Stimulated activated naive B cell treated with anti-CD40 and anti-IgM and Interleukin-4, amounts not matched to agents 10 μg/mL and 1 μg/mL and 100 μg/mL, for 72 hours (primary cell): ENCODE measurements around the gene BMPER.

ENCODE experiments used
- ATAC-seq, 2 donors: fragments of 150-1000 bp; cut with Tn5 transposase; replicated peaks; 2 replicates each; pipeline ENCODE4 v1.10.0; 2021; ENCODE audit warnings: moderate library complexity in 1 of 2
- DNase-seq: peaks from one replicate; pipeline ENCODE4 v3.0.0; 2021
- H3K27ac Mint-ChIP-seq: one replicate; pipeline ENCODE4 v1.8.0; 2022; ENCODE audit warnings: mild to moderate bottlenecking, mixed read lengths
- H3K27me3 Mint-ChIP-seq, 2 donors: one replicate each; pipeline ENCODE4 v1.8.0; 2022; ENCODE audit warnings: mixed read lengths in 2 of 2
- H3K36me3 Mint-ChIP-seq, 2 donors: one replicate each; pipeline ENCODE4 v1.8.0; 2022; ENCODE audit warnings: mixed read lengths in 2 of 2, mild to moderate bottlenecking in 1 of 2
- H3K4me1 Mint-ChIP-seq, 2 donors: one replicate each; pipeline ENCODE4 v1.8.0; 2022; ENCODE audit warnings: mixed read lengths in 2 of 2, mild to moderate bottlenecking in 1 of 2
- H3K4me3 Mint-ChIP-seq, 2 donors: one replicate each; pipeline ENCODE4 v1.8.0; 2022; ENCODE audit warnings: mild to moderate bottlenecking in 2 of 2, mixed read lengths in 2 of 2, moderate library complexity in 1 of 2
- H3K9me3 Mint-ChIP-seq, 2 donors: one replicate each; pipeline ENCODE4 v1.8.0; 2022; ENCODE audit warnings: mixed read lengths in 2 of 2, mild to moderate bottlenecking in 1 of 2

BMPER gene

GRCh38 chr7:34096198-34096651 lies 190.9 kb downstream of the BMPER start:
- Mint-ChIP-seq H3K9me3 (peaks cover 0 to 4% of the 10 kb centered on the region in 2 donors), H3K27me3 (no peaks in the 10 kb centered on the region), H3K4me3 (no peak overlapping the region), H3K27ac (no peak overlapping the region), H3K36me3 (no peaks in the 10 kb centered on the region), H3K4me1 (no peaks in the 10 kb centered on the region)
- ATAC-seq (no peak), DNase-seq (no peak)

DNA sequence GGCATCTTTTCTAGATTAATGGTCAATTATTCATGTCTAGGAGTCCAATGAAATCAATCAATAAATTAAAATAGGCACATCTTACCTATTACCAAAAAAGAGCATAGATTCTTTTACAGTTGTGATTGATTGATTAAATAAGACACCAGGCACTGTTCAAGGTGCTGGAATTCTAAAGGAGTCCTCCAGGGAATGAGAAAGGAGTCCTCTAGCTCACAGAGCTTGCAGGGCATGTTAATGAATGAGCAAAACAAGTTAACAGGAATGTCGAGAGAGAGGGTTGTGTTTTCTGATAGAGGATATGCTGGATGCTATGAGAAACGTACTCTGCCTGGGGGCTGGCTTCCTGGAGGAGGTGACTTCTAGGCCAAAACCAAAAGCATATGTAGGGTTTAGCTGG lies 191.4 kb downstream of the BMPER start:
- no peak overlapping the region for H3K27ac Mint-ChIP-seq

GRCh38 chr7:34100661-34101060 lies 195.3 kb downstream of the BMPER start:
- Mint-ChIP-seq H3K27me3 (no peaks in the 10 kb centered on the region), H3K27ac (no peak overlapping the region)

More for the DNA sequence above, 191.4 kb downstream of the BMPER start:
- no peak for ATAC-seq
- H3K9me3 Mint-ChIP-seq: peaks cover 0 to 4% of the 10 kb centered on the region in 2 donors
- DNase-seq: no peak
- no peaks in the 10 kb centered on the region for H3K27me3 Mint-ChIP-seq
- H3K4me1 Mint-ChIP-seq: no peaks in the 10 kb centered on the region
- no peaks in the 10 kb centered on the region for H3K36me3 Mint-ChIP-seq
- H3K4me3 Mint-ChIP-seq: no peak overlapping the region

GRCh38 chr7:34104115-34104514 lies 198.8 kb downstream of the BMPER start:
- ATAC-seq (no peak), DNase-seq (no peak)
- H3K4me3 Mint-ChIP-seq: no peak overlapping the region
- no peaks in the 10 kb centered on the region for H3K4me1 Mint-ChIP-seq
- H3K36me3 Mint-ChIP-seq: no peaks in the 10 kb centered on the region
- no peak overlapping the region for H3K27ac Mint-ChIP-seq
- H3K9me3 Mint-ChIP-seq: peaks cover 7 to 9% of the 10 kb centered on the region in 2 donors
- H3K27me3 Mint-ChIP-seq: no peaks in the 10 kb centered on the region

More at GRCh38 chr7:34100661-34101060, 195.3 kb downstream of the BMPER start:
- Mint-ChIP-seq H3K9me3 (peaks cover 5 to 9% of the 10 kb centered on the region in 2 donors), H3K4me1 (no peaks in the 10 kb centered on the region), H3K36me3 (no peaks in the 10 kb centered on the region), H3K4me3 (no peak overlapping the region)
- DNase-seq: no peak
- no peak for ATAC-seq

GRCh38 chr7:34104992-34105391 lies 199.7 kb downstream of the BMPER start:
- DNase-seq: no peak
- no peak overlapping the region for H3K27ac Mint-ChIP-seq
- no peaks in the 10 kb centered on the region for H3K27me3 Mint-ChIP-seq

GRCh38 chr7:34107276-34107675 lies 201.9 kb downstream of the BMPER start:
- no peak overlapping the region for H3K27ac Mint-ChIP-seq
- DNase-seq (no peak), ATAC-seq (no peak)
- no peaks in the 10 kb centered on the region for H3K4me1 Mint-ChIP-seq
- H3K36me3 Mint-ChIP-seq: no peaks in the 10 kb centered on the region
- no peak overlapping the region for H3K4me3 Mint-ChIP-seq
- H3K27me3 Mint-ChIP-seq: no peaks in the 10 kb centered on the region
- peaks cover 5 to 12% of the 10 kb centered on the region in 2 donors for H3K9me3 Mint-ChIP-seq

More at GRCh38 chr7:34104992-34105391, 199.7 kb downstream of the BMPER start:
- no peak overlapping the region for H3K4me3 Mint-ChIP-seq
- no peak for ATAC-seq
- peaks cover 7 to 9% of the 10 kb centered on the region in 2 donors for H3K9me3 Mint-ChIP-seq
- no peaks in the 10 kb centered on the region for H3K4me1 Mint-ChIP-seq
- H3K36me3 Mint-ChIP-seq: no peaks in the 10 kb centered on the region

DNA sequence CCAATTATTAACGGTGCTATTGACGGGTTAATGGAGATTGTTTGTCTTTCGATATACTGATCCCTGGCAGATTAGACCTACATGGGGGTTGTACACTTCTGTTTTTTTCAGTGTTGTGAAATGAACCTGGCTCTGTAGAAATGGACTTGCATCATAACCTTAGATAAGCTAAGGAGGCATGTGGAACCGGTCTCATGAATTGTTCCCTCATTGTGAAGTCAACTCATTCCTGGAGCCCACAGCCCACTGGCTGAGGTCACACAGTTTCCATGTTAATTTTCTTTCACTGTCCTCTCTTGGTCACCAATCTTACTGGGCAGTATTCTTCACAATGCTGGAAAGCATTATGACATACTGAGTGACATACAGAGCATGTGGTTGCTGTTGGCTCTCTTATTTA lies 202.8 kb downstream of the BMPER start:
- ATAC-seq: no peak
- H3K27me3 Mint-ChIP-seq: no peaks in the 10 kb centered on the region
- no peak for DNase-seq
- peaks cover 5 to 12% of the 10 kb centered on the region in 2 donors for H3K9me3 Mint-ChIP-seq
- H3K4me1 Mint-ChIP-seq: no peaks in the 10 kb centered on the region
- no peak overlapping the region for H3K4me3 Mint-ChIP-seq
- no peaks in the 10 kb centered on the region for H3K36me3 Mint-ChIP-seq
- H3K27ac Mint-ChIP-seq: no peak overlapping the region

- Mint-ChIP-seq H3K4me3 (no peak overlapping the region), H3K27ac (no peak overlapping the region), H3K9me3 (peaks cover 4 to 7% of the 10 kb centered on the region in 2 donors), H3K27me3 (no peaks in the 10 kb centered on the region), H3K4me1 (no peaks in the 10 kb centered on the region), H3K36me3 (no peaks in the 10 kb centered on the region)
- no peak for DNase-seq
- no peak for ATAC-seq
Observed at GRCh38 chr7:34109936-34110780, 204.8 kb downstream of the BMPER start.

DNA sequence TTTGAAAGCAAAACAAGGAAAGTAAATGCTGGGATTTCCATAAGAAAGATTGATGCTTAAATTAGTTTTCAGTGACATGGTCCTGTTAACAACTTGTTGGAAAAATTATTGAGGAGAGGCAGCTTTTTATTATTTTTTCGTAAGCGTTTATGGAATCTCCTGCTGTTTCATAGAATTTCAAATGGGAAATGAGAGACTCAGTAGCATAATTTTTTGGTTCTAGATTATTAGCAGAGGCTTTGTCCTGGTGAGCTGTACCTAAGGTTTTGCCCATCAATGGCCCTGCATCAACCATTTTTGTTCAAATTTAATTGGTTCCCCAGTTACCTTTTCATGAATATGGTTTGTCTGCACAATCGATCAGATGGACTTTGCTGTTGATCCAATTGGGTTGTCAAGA lies 205.7 kb downstream of the BMPER start:
- Mint-ChIP-seq H3K36me3 (no peaks in the 10 kb centered on the region), H3K9me3 (peaks cover 7 to 8% of the 10 kb centered on the region in 2 donors), H3K27ac (no peak overlapping the region), H3K27me3 (no peaks in the 10 kb centered on the region), H3K4me3 (no peak overlapping the region), H3K4me1 (no peaks in the 10 kb centered on the region)
- DNase-seq (no peak), ATAC-seq (no peak)

- H3K27me3 Mint-ChIP-seq: no peaks in the 10 kb centered on the region
- H3K9me3 Mint-ChIP-seq: peaks cover 4 to 6% of the 10 kb centered on the region in 2 donors
- no peak overlapping the region for H3K27ac Mint-ChIP-seq
- ATAC-seq (no peak), DNase-seq (no peak)
- H3K4me3 Mint-ChIP-seq: no peak overlapping the region
- no peaks in the 10 kb centered on the region for H3K4me1 Mint-ChIP-seq
- H3K36me3 Mint-ChIP-seq: no peaks in the 10 kb centered on the region
Observed at GRCh38 chr7:34115503-34115902, 210.2 kb downstream of the BMPER start.

DNA sequence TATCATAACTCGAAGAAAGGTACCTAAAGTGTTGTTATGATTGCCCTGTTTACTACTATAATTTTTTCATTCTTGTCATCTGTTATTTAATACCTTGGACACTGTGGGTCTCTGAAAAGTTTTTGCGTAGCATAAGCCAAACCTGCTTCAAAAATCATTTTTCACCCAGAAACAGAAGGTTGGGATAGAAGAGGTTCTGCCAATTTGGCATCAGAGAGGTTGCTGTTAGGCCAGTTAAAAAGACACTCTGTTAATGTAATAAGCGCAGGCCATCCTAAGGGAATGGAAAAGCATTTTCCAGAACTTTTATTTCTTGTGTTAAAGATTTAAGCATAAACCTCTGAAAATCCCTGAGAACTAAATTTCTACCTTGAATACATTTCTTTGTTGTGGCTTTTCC lies 212.2 kb downstream of the BMPER start:
- H3K9me3 Mint-ChIP-seq: peaks cover 4 to 6% of the 10 kb centered on the region in 2 donors
- no peaks in the 10 kb centered on the region for H3K4me1 Mint-ChIP-seq
- ATAC-seq: no peak
- no peaks in the 10 kb centered on the region for H3K27me3 Mint-ChIP-seq
- H3K27ac Mint-ChIP-seq: no peak overlapping the region
- H3K36me3 Mint-ChIP-seq: no peaks in the 10 kb centered on the region
- H3K4me3 Mint-ChIP-seq: no peak overlapping the region
- no peak for DNase-seq

- ATAC-seq (no peak), DNase-seq (no peak)
- Mint-ChIP-seq H3K36me3 (peaks cover 0 to 1% of the 10 kb centered on the region in 2 donors), H3K27me3 (no peaks in the 10 kb centered on the region), H3K27ac (no peak overlapping the region), H3K9me3 (peaks cover 5 to 8% of the 10 kb centered on the region in 2 donors), H3K4me3 (no peak overlapping the region), H3K4me1 (no peaks in the 10 kb centered on the region)
Observed at GRCh38 chr7:34121366-34121765, 216.0 kb downstream of the BMPER start.

- no peak overlapping the region for H3K4me3 Mint-ChIP-seq
- H3K4me1 Mint-ChIP-seq: no peaks in the 10 kb centered on the region
- DNase-seq (no peak), ATAC-seq (no peak)
- H3K36me3 Mint-ChIP-seq: peaks cover 0 to 1% of the 10 kb centered on the region in 2 donors
- no peak overlapping the region for H3K27ac Mint-ChIP-seq
- peaks cover 10% of the 10 kb centered on the region in 2 donors for H3K9me3 Mint-ChIP-seq
- no peaks in the 10 kb centered on the region for H3K27me3 Mint-ChIP-seq
Observed at GRCh38 chr7:34123316-34123715, 218.0 kb downstream of the BMPER start.

- ATAC-seq (no peak), DNase-seq (no peak)
- Mint-ChIP-seq H3K27me3 (no peaks in the 10 kb centered on the region), H3K4me1 (no peaks in the 10 kb centered on the region), H3K4me3 (no peak overlapping the region), H3K36me3 (peaks cover 0 to 1% of the 10 kb centered on the region in 2 donors), H3K9me3 (peaks cover 10% of the 10 kb centered on the region in 2 donors), H3K27ac (no peak overlapping the region)
Observed at GRCh38 chr7:34124765-34125164, 219.4 kb downstream of the BMPER start.

DNA sequence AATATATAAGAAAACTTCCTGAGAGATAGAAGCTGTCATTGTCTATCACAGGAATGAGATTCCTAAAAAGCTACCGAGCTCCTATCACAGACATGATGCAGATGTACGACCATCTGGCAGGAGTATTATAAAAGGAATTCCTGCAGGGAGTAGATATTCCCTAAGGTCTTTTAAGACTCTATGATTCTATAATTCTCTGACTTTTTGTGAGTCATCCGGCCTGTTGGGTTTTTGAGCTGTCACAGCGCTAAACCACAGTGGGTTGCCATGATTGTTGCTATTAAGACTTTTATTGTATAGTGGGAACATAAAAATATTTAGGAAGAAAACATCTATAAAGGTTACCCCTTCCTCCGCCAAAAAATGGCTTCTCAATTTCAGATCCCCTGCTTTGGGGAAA lies 223.4 kb downstream of the BMPER start:
- Mint-ChIP-seq H3K9me3 (peaks cover 10% of the 10 kb centered on the region in 2 donors), H3K27ac (no peak overlapping the region), H3K4me1 (no peaks in the 10 kb centered on the region), H3K27me3 (no peaks in the 10 kb centered on the region), H3K36me3 (peaks cover 0 to 1% of the 10 kb centered on the region in 2 donors), H3K4me3 (no peak overlapping the region)
- ATAC-seq (no peak), DNase-seq (no peak)
